ENCODE results near the gene LONRF2. TPM values are rescaled to one million over a fixed set of nuclear protein-coding genes. Genes with fewer than 3 reads are reported as not detected.

LONRF2 gene
- total RNA-seq, 4 donors from 2014 or later, result 2.3 to 4.8 (median 2.6) TPM

DNA sequence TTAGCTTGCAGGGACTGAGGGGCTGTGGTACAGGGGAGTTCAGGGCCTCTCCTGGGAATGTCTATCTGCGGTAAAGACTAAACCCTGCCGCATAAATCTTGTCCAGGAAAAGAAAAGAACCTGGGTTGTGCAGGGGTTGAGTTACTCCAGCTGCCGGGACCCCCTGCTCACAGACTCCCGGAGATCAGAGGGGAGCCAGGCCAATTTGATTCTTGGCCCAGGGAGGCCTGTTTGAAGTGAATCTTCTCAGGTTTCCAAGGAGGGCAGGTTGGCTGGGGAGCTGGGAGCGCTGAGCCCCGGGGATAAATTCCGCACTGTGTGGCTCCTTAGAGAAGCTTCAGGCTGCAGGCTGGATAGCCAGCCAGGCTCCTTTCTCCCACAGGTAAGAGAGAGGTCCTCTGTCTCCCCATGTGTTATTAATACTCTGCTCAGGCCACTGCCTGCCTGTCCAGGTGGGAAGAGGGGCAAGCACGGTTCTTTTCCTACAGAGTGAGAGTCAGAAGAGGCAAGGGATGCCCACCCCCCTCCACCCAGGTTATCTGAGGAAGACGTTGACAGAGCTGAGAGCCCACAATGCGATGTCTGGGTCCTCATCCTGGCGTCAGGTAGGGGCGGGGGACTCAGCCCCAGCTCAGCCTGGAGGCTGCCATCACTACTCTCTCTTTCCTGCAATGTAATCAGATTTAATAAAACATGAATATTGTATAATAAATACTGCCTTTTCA lies 82.7 kb downstream of the LONRF2 start:
- intact Hi-C loops (cut with DNase I; ENCODE audit: low total_unique reads), result loop anchor here (5.0 kb wide), 1 partner anchor 682 kb away; no protein-coding TSS in a partner anchor
- no peak for TF ChIP-seq POLR2AphosphoS5 (IDR thresholded peaks at IDR 0.05)
- TF ChIP-seq, protein P1, sequence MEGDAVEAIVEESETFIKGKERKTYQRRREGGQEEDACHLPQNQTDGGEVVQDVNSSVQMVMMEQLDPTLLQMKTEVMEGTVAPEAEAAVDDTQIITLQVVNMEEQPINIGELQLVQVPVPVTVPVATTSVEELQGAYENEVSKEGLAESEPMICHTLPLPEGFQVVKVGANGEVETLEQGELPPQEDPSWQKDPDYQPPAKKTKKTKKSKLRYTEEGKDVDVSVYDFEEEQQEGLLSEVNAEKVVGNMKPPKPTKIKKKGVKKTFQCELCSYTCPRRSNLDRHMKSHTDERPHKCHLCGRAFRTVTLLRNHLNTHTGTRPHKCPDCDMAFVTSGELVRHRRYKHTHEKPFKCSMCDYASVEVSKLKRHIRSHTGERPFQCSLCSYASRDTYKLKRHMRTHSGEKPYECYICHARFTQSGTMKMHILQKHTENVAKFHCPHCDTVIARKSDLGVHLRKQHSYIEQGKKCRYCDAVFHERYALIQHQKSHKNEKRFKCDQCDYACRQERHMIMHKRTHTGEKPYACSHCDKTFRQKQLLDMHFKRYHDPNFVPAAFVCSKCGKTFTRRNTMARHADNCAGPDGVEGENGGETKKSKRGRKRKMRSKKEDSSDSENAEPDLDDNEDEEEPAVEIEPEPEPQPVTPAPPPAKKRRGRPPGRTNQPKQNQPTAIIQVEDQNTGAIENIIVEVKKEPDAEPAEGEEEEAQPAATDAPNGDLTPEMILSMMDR (IDR thresholded peaks at IDR 0.05), result no peak
- no peak for TF ChIP-seq EP300 (IDR thresholded peaks at IDR 0.05; ENCODE audit: low read depth)
- no peak for TF ChIP-seq POLR2A (IDR thresholded peaks at IDR 0.05)
- 86% methylated on average over 12 of the region's 12 CpGs; no CpG with 5 or more reads in 1 of the 2 donors for WGBS, 2 donors (ENCODE audit: low coverage in 1 of 2)
- Histone ChIP-seq H3K9me3 (no peaks in the 10 kb centered on the region), H3K27ac (no peak overlapping the region), H3K36me3 (no peaks in the 10 kb centered on the region), H3K27me3 (no peaks in the 10 kb centered on the region), H3K4me3 (no peak overlapping the region), H3K4me1 (peaks cover 0 to 3% (median 0%) of the 10 kb centered on the region in 4 donors)
- DNase-seq, result no peak
- in situ Hi-C loops (cut with MboI; ENCODE audit: low pct_ligation_motif_present in 1 of 4, low pct_unique_long_range_greater_than_20kb in 1 of 4, low sequenced_read_pairs in 3 of 4), result loop anchor here in 2 of 4 donors (10.0 to 25.0 kb wide), 2 partner anchors 427 to 685 kb away; no protein-coding TSS in a partner anchor

DNA sequence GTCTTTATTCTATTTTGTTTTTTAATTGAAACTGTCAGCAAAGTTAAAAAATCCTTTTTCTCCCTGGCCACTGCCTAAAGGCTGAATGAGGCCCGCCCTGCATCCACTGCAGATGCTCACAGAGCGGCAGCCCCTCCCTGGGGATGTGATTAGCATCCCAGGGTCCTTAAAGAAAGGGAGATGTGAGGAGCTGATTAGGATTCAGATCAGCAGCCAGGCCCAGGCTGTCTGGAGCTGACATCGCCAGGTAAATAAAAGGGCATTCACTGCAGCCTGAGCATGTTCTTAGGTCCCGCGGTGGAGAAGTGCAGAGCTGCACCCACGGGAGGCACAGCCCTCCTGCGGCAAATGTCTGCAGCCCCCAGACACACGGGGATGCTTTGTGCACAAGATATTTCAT lies 83.8 kb downstream of the LONRF2 start:
- in situ Hi-C loops (cut with MboI; ENCODE audit: low pct_ligation_motif_present in 1 of 4, low pct_unique_long_range_greater_than_20kb in 1 of 4, low sequenced_read_pairs in 3 of 4) (loop anchor here in 1 of 4 donors (25.0 kb wide), 1 partner anchor 426 kb away; no protein-coding TSS in a partner anchor), intact Hi-C loops (cut with DNase I; ENCODE audit: low total_unique reads) (no loop called here)
- Histone ChIP-seq H3K27me3 (no peaks in the 10 kb centered on the region), H3K27ac (no peak overlapping the region), H3K9me3 (no peaks in the 10 kb centered on the region), H3K4me3 (no peak overlapping the region), H3K36me3 (no peaks in the 10 kb centered on the region), H3K4me1 (peaks cover 0 to 3% (median 0%) of the 10 kb centered on the region in 4 donors)
- TF ChIP-seq POLR2AphosphoS5 (IDR thresholded peaks at IDR 0.05) (no peak), EP300 (IDR thresholded peaks at IDR 0.05; ENCODE audit: low read depth) (no peak)
- TF ChIP-seq, protein P1 (IDR thresholded peaks at IDR 0.05), result no peak
- 95 to 100% methylated on average over 1 to 8 of the region's 8 CpGs for WGBS, 2 donors (ENCODE audit: low coverage in 1 of 2)
- no peak for DNase-seq

DNA sequence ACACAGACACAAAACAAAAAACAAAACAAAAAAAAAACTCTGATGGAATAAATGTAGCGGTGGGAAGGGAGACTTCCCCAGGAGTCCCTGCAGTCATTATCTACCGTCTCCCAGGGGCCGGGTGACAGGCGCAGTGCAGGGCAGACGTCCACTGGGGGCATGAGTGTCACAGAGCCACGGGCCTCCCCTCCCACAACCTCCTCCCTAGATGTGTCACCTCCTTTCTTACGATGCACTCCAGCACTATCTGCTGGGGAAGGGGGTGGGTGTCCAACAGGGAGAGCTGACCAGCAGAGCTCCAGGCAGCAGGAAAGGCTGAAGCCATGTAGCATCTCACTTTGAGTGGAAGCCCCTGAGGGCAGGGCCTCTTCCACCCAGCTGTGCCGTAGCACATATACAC lies 84.5 kb downstream of the LONRF2 start:
- Histone ChIP-seq H3K4me1 (peaks cover 0 to 3% (median 0%) of the 10 kb centered on the region in 4 donors), H3K9me3 (no peaks in the 10 kb centered on the region), H3K4me3 (no peak overlapping the region), H3K27ac (no peak overlapping the region), H3K36me3 (no peaks in the 10 kb centered on the region), H3K27me3 (no peaks in the 10 kb centered on the region)
- no peak for TF ChIP-seq POLR2AphosphoS5 (IDR thresholded peaks at IDR 0.05)
- TF ChIP-seq EP300 (IDR thresholded peaks at IDR 0.05; ENCODE audit: low read depth), result no peak
- TF ChIP-seq, protein P1 (IDR thresholded peaks at IDR 0.05), result no peak
- TF ChIP-seq POLR2A (IDR thresholded peaks at IDR 0.05), result no peak
- intact Hi-C loops (cut with DNase I; ENCODE audit: low total_unique reads) (no loop called here), in situ Hi-C loops (cut with MboI; ENCODE audit: low pct_ligation_motif_present in 1 of 4, low pct_unique_long_range_greater_than_20kb in 1 of 4, low sequenced_read_pairs in 3 of 4) (loop anchor here in 1 of 4 donors (25.0 kb wide), 1 partner anchor 425 kb away; no protein-coding TSS in a partner anchor)
- WGBS, 2 donors (ENCODE audit: low coverage in 1 of 2), result 59 to 84% methylated on average over 4 to 8 of the region's 8 CpGs
- DNase-seq, result no peak

DNA sequence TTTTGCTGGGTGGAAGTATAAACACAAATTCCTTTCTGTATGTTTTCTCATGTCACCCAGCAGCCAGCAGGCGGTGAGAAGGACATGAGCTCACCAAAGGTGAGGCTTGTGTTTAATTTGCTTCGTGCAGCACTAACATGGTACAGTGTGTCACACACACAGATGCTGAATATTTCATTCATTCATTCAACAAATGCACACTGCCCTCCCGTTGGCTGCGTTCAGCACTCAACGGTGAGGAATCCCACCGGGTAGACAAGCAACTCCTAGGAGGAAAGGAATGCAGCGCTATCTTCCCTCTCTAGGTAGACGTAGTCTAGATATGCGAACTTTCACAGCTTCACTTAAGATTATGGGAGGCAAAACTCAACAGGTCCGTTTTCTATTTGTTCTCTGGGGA lies 85.1 kb downstream of the LONRF2 start:
- Histone ChIP-seq H3K9me3 (no peaks in the 10 kb centered on the region), H3K27ac (no peak overlapping the region), H3K4me1 (no peaks in the 10 kb centered on the region), H3K27me3 (no peaks in the 10 kb centered on the region), H3K36me3 (no peaks in the 10 kb centered on the region), H3K4me3 (no peak overlapping the region)
- intact Hi-C loops (cut with DNase I; ENCODE audit: low total_unique reads), result no loop called here
- in situ Hi-C loops (cut with MboI; ENCODE audit: low pct_ligation_motif_present in 1 of 4, low pct_unique_long_range_greater_than_20kb in 1 of 4, low sequenced_read_pairs in 3 of 4), result loop anchor here in 1 of 4 donors (25.0 kb wide), 1 partner anchor 425 kb away; no protein-coding TSS in a partner anchor
- no peak for DNase-seq
- no peak for TF ChIP-seq POLR2A (IDR thresholded peaks at IDR 0.05)
- TF ChIP-seq, protein P1 (IDR thresholded peaks at IDR 0.05), result no peak
- TF ChIP-seq POLR2AphosphoS5 (IDR thresholded peaks at IDR 0.05), result no peak
- no peak for TF ChIP-seq EP300 (IDR thresholded peaks at IDR 0.05; ENCODE audit: low read depth)
- 88 to 89% methylated on average over 2 to 10 of the region's 10 CpGs for WGBS, 2 donors (ENCODE audit: low coverage in 1 of 2)

Measured in transverse colon (tissue), 4 donors.